ENCODE measurements around the gene RPS6KB2. TPM values are rescaled to one million over a fixed set of nuclear protein-coding genes. Genes with fewer than 3 reads are reported as not detected.
A peak's percentile ranks its signal among the peaks of the same experiment; 100 is the strongest.

RPS6KB2 gene
- polyA plus RNA-seq, 1 donor from 2014 or later = 92.8 TPM

GRCh38 chr11:67482827-67483798 is 54.8 kb downstream of the RPS6KB2 start, which contains the start of gene AIP:
Gene AIP, plus strand, starts transcription at chr11:67483026. Its CDS starts 133 bp downstream, at chr11:67483159.
- Histone ChIP-seq H4K20me1 (ENCODE audit: insufficient read depth) (no peaks in the 10 kb centered on the region), H3K4me3 (ENCODE audit: low read length) (peak within 1 kb of the TSS; percentile 73), H3F3A (ENCODE audit: insufficient read depth, low read length, poor library complexity, severe bottlenecking) (no peaks in the 10 kb centered on the region), H2AFZ (ENCODE audit: low read depth, low read length) (peak within 1 kb of the TSS; percentile 71), H3K9me3 (ENCODE audit: low read length) (no peaks in the 10 kb centered on the region), H3K9me2 (ENCODE audit: insufficient read depth, low read length) (no peaks in the 10 kb centered on the region), H3K27me3 (ENCODE audit: insufficient read depth, low read depth, low read length) (no peaks in the 10 kb centered on the region), H3K4me2 (ENCODE audit: low read length) (peak within 1 kb of the TSS; percentile 64), H3K27ac (ENCODE audit: low read length) (peak within 1 kb of the TSS; percentile 90), H3K36me3 (ENCODE audit: insufficient read depth, low read length) (no peaks in the 10 kb centered on the region), H3K9ac (ENCODE audit: low read length) (peak within 1 kb of the TSS; percentile 80), H3K79me2 (replicated peaks; ENCODE audit: insufficient read depth, low read length) (peaks cover 4% of the 10 kb centered on the region)
- TF ChIP-seq EP300 (conservative IDR thresholded peaks at IDR 0.05; ENCODE audit: poor library complexity, severe bottlenecking) = peak; percentile 48
- TF ChIP-seq EZH2 (IDR thresholded peaks at IDR 0.05; ENCODE audit: borderline replicate concordance, insufficient read depth, low read length, poor library complexity, severe bottlenecking) = no peak
- TF ChIP-seq RAD21 (conservative IDR thresholded peaks at IDR 0.05) = no peak
- TF ChIP-seq POLR2AphosphoS5 (IDR thresholded peaks at IDR 0.05) = peak; percentile 80
- peak; percentile 90 for TF ChIP-seq REST (IDR thresholded peaks at IDR 0.05; ENCODE audit: borderline replicate concordance)
- TF ChIP-seq SMC3 (conservative IDR thresholded peaks at IDR 0.05; ENCODE audit: poor library complexity) = peak; percentile 37
- TF ChIP-seq MXI1 (conservative IDR thresholded peaks at IDR 0.05; ENCODE audit: poor library complexity, severe bottlenecking) = peak; percentile 70
- TF ChIP-seq TAF1 (IDR thresholded peaks at IDR 0.05; ENCODE audit: low read depth) = peak; percentile 82
- peak; percentile 66 for TF ChIP-seq CTCF (IDR thresholded peaks at IDR 0.05; ENCODE audit: poor library complexity, severe bottlenecking)

GRCh38 chr11:67483831-67484665 is 55.8 kb downstream of the RPS6KB2 start:
- Histone ChIP-seq H3K27ac (ENCODE audit: low read length) (peak overlapping the region; percentile 90), H2AFZ (ENCODE audit: low read depth, low read length) (no peak overlapping the region), H4K20me1 (ENCODE audit: insufficient read depth) (no peaks in the 10 kb centered on the region), H3K9ac (ENCODE audit: low read length) (peak overlapping the region; percentile 80), H3K4me2 (ENCODE audit: low read length) (no peak overlapping the region), H3K36me3 (ENCODE audit: insufficient read depth, low read length) (no peaks in the 10 kb centered on the region), H3K79me2 (replicated peaks; ENCODE audit: insufficient read depth, low read length) (peaks cover 4% of the 10 kb centered on the region), H3K27me3 (ENCODE audit: insufficient read depth, low read depth, low read length) (no peaks in the 10 kb centered on the region), H3K4me3 (ENCODE audit: low read length) (peak overlapping the region; percentile 73), H3K9me2 (ENCODE audit: insufficient read depth, low read length) (no peaks in the 10 kb centered on the region), H3F3A (ENCODE audit: insufficient read depth, low read length, poor library complexity, severe bottlenecking) (no peaks in the 10 kb centered on the region), H3K9me3 (ENCODE audit: low read length) (no peaks in the 10 kb centered on the region)
- no peak for TF ChIP-seq MXI1 (conservative IDR thresholded peaks at IDR 0.05; ENCODE audit: poor library complexity, severe bottlenecking)
- TF ChIP-seq REST (IDR thresholded peaks at IDR 0.05; ENCODE audit: borderline replicate concordance) = no peak
- no peak for TF ChIP-seq TAF1 (IDR thresholded peaks at IDR 0.05; ENCODE audit: low read depth)
- TF ChIP-seq POLR2AphosphoS5 (IDR thresholded peaks at IDR 0.05) = no peak
- no peak for TF ChIP-seq RAD21 (conservative IDR thresholded peaks at IDR 0.05)
- TF ChIP-seq EZH2 (IDR thresholded peaks at IDR 0.05; ENCODE audit: borderline replicate concordance, insufficient read depth, low read length, poor library complexity, severe bottlenecking) = no peak
- TF ChIP-seq SMC3 (conservative IDR thresholded peaks at IDR 0.05; ENCODE audit: poor library complexity) = no peak
- no peak for TF ChIP-seq EP300 (conservative IDR thresholded peaks at IDR 0.05; ENCODE audit: poor library complexity, severe bottlenecking)
- TF ChIP-seq CTCF (IDR thresholded peaks at IDR 0.05; ENCODE audit: poor library complexity, severe bottlenecking) = no peak
